Effector memory CD4-positive, alpha-beta T cell (primary cell): ENCODE data around the gene NMT2.

Experiments
- DNase-seq, 3 donors: peaks; one replicate each; pipeline ENCODE4 v3.0.0-alpha.2; 2020
- H3K27ac ChIP-seq: 2 replicates; pipeline ENCODE4 v1.7.0; 2013; ENCODE audit warnings: mild to moderate bottlenecking, low read length, moderate library complexity; ENCODE audit not compliant: insufficient read depth, poor library complexity, severe bottlenecking
- H3K27me3 ChIP-seq: replicated peaks from 2 replicates; pipeline ENCODE4 v1.7.0; 2013; ENCODE audit warnings: mild to moderate bottlenecking, low read length; ENCODE audit not compliant: insufficient read depth, control insufficient read depth, poor library complexity, severe bottlenecking
- H3K36me3 ChIP-seq: 2 replicates; pipeline ENCODE4 v1.7.0; 2013; ENCODE audit warnings: mild to moderate bottlenecking, low read length, moderate library complexity; ENCODE audit not compliant: control insufficient read depth, insufficient read depth
- H3K4me1 ChIP-seq: 2 replicates; pipeline ENCODE4 v1.7.0; 2013; ENCODE audit warnings: low read length, mild to moderate bottlenecking; ENCODE audit not compliant: control insufficient read depth, insufficient read depth, poor library complexity, severe bottlenecking
- H3K4me3 ChIP-seq: 2 replicates; pipeline ENCODE4 v1.7.0; 2013; ENCODE audit warnings: low read length, low read depth, mild to moderate bottlenecking; ENCODE audit not compliant: insufficient read depth, poor library complexity, severe bottlenecking
- H3K9me3 ChIP-seq: 2 replicates; pipeline ENCODE4 v1.7.0; 2013; ENCODE audit warnings: mild to moderate bottlenecking, low read length, moderate library complexity; ENCODE audit not compliant: control insufficient read depth

Gene NMT2

DNA sequence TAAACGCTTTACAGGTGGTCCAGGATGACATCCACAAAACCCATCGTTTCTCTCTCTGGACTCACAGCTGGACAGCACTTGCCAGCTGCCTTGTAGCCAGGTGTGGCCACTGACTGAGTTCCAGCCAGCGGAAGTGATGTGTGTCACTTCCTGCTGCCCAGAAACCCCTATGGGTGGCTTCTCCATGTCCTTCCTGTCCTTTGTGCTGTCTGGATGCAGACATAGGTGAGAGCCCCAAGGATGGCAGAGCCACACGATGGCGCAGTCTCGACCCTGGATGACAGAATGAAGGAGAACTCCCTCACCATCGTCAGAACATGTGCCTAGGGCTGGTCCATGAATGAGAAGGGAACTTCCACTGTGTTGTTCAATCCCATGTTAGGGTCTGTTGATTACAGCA lies 22.1 kb downstream of the NMT2 start:
- Histone ChIP-seq H3K9me3 (no peaks in the 10 kb centered on the region), H3K27ac (no peak overlapping the region), H3K4me3 (no peak overlapping the region), H3K36me3 (no peaks in the 10 kb centered on the region), H3K27me3 (no peaks in the 10 kb centered on the region), H3K4me1 (peaks cover 10% of the 10 kb centered on the region)
- DNase-seq, result no peak

DNA sequence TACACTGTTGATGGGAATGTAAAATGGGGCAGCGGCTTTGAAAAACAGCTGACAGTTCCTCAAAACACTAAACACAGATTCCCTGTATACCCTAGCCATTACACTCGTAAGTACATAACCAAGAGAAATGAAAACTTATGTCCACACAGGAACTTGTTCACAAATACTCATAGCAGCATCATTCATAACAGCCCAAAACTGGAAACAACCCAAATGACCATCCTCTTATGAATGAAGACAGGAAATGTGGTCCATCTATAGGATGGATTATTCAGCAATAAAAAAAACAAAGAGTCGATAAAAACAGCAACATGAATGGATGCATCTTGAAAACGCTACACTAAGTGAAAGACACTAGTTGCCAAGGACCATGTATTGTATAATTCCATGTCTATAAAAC lies 23.7 kb downstream of the NMT2 start:
- no peaks in the 10 kb centered on the region for H3K9me3 ChIP-seq
- DNase-seq, result no peak
- H3K4me3 ChIP-seq, result no peak overlapping the region
- H3K27me3 ChIP-seq, result no peaks in the 10 kb centered on the region
- H3K36me3 ChIP-seq, result peaks cover 6% of the 10 kb centered on the region
- no peak overlapping the region for H3K27ac ChIP-seq
- H3K4me1 ChIP-seq, result peaks cover 10% of the 10 kb centered on the region

DNA sequence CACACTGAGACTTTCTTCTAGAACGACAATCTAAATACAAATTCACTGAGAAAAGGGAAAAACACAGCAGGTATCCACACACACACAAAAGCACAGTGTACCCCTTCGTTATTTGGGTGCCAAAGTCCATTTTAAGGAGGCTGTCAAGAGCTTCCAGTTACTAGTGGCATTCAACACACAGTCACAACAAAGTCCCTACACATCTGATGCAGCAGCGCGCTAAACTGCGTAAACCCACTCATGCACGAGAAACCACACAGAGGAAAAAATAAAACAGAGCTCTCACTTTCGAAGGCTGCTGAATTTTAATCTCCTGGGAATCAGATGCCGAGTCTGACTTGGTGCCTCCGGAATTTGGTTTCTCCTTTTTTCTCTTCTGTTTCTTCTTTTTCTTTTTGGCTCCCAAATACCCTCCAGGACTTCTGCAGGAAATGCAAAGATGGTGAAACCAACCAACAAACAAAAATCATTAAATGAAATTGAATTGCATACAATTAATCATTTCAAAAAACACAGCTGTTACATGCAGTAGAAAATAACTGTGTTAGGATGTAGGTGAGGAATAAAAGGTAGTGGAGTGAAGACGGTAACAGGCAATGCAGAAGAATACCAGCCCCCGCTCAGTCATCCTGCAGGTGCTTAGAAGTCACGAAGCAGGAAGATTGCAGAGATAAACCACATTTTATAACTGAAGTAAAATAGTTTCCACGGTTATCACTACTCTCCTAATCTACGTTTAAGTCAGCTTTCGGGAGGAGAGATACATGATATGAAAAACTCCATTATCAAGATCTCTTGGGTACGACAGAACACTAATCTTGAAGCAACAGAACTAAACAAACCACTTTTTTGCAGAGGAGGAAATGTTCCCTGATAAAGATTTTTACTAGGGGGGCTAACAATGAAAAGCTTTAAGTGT lies 27.1 kb downstream of the NMT2 start:
- no peak for DNase-seq
- Histone ChIP-seq H3K9me3 (no peaks in the 10 kb centered on the region), H3K27ac (no peak overlapping the region), H3K4me1 (peaks cover 6% of the 10 kb centered on the region), H3K27me3 (no peaks in the 10 kb centered on the region), H3K36me3 (peaks cover 15% of the 10 kb centered on the region), H3K4me3 (no peak overlapping the region)

DNA sequence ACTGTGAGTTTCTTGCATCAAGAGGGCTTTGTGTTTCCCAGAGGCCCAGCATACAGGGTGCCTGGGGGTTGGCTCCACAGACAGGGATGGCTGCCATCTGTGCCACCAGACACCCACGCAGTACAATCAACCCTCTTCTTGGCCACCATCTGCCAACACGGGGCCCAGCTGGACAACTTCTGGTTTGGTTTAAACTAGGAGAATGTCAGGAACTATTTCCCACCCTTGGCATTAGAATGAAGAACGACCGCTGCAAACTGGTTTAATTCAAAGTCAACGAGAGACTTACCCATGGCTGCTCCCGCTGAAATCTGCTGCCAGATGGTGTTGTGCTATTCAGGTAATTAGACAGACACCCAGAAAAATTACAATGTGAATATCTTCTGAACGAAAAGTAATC lies 27.8 kb downstream of the NMT2 start:
- no peak for DNase-seq
- H3K4me3 ChIP-seq, result no peak overlapping the region
- H3K27me3 ChIP-seq, result no peaks in the 10 kb centered on the region
- no peaks in the 10 kb centered on the region for H3K9me3 ChIP-seq
- peaks cover 16% of the 10 kb centered on the region for H3K36me3 ChIP-seq
- H3K27ac ChIP-seq, result no peak overlapping the region
- H3K4me1 ChIP-seq, result peaks cover 6% of the 10 kb centered on the region

DNA sequence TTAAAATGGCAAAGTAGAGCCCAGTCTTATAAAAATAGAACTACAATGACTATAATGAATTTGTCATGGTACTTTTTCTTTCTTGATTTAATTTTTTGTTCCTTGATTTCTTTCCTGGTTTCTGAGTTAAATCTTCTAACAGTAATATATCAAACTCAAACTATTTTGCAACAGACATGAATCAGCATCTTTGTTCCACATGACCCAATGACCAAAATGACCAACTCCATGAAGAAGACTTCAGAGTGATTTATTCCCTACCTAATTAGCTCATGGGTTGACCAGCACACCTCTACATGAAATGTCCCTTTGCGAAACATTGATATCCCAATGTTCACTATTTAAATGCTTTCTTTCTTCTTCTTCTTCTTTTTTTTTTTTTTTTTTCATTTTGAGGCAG lies 30.9 kb downstream of the NMT2 start:
- Histone ChIP-seq H3K4me3 (no peak overlapping the region), H3K9me3 (no peaks in the 10 kb centered on the region), H3K27ac (no peak overlapping the region), H3K27me3 (no peaks in the 10 kb centered on the region), H3K36me3 (peaks cover 45% of the 10 kb centered on the region), H3K4me1 (peaks cover 6% of the 10 kb centered on the region)
- no peak for DNase-seq

DNA sequence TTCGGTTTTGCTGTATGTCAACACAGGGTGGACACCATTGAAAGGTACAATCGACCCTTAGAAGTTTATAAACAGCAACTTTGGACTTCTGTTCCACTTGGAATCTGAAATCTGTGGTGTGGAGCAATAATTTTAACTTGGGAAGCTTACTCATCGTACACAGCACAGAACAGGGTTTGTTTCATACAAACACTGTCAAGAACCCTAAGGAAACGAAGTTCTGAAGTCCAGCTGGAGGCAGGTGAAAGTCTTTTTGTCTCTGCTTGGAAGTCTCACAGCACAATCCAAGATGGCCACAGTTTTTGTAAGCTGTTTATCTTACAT lies 31.5 kb downstream of the NMT2 start:
- no peak for DNase-seq
- no peaks in the 10 kb centered on the region for H3K9me3 ChIP-seq
- no peaks in the 10 kb centered on the region for H3K27me3 ChIP-seq
- peaks cover 4% of the 10 kb centered on the region for H3K4me1 ChIP-seq
- no peak overlapping the region for H3K27ac ChIP-seq
- H3K36me3 ChIP-seq, result peaks cover 51% of the 10 kb centered on the region
- H3K4me3 ChIP-seq, result no peak overlapping the region

DNA sequence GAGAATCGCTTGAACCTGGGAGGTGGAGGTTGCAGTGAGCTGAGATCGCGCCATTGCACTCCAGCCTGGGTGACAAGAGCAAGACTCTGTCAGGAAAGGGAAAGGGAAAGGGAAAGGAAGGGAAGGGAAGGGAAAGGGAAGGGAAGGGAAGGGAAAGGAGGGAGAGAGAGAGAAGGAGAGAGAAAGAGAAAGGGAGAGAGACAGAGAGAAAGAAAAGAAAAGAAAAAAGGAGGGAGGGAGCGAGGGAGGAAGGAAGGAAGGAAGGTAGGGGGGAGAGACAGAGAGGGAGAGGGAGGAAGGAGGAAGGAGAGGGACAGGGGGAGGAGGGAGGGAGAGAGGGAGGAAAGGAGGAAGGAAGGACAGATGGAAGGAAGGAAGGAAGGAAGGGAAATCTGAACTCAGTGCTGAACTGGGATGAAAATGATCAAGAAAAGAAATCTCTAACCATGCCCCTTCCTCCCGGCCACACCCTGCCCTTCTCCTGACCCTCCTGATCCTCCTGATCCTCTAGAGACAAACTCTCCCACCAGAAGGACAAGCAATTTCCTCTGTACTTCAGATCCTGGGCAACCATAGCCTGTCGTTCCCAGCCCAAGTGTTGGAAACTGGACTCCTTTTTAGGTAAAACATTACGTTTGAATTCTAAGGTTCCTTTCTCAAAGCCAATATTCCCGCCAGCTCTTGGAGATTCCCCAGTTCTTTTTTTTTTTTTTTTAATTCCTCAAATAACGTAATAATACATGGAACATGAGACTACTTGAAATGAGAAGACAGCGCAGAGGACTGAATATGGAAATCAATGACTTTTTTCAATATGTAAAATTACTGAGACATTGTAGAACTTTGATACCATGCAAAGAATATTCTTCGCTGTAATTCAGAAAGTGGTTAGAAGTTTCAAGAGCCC lies 32.1 kb downstream of the NMT2 start:
- no peaks in the 10 kb centered on the region for H3K9me3 ChIP-seq
- H3K36me3 ChIP-seq, result peaks cover 57% of the 10 kb centered on the region
- no peaks in the 10 kb centered on the region for H3K27me3 ChIP-seq
- H3K4me1 ChIP-seq, result no peaks in the 10 kb centered on the region
- no peak for DNase-seq
- no peak overlapping the region for H3K27ac ChIP-seq
- no peak overlapping the region for H3K4me3 ChIP-seq

DNA sequence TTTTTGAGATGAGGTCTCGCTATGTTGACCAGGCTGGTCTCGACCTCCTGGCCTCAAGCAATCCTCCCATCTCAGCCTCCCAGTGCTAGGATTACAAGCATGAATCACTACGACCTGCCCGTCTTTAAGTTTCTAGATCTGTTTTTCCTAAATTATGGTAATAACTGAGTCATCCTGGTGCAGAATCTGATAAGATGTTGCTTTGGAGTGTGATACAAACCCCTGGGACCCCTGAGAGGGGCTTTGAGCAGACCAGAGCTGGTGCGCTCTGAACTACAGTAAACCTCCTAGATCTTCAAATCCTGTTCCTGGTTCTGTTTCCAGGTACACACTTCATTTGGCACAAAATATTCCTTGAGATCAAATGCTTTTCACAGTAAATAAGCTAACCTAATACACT lies 37.2 kb downstream of the NMT2 start:
- Histone ChIP-seq H3K4me3 (no peak overlapping the region), H3K4me1 (no peaks in the 10 kb centered on the region), H3K27me3 (no peaks in the 10 kb centered on the region), H3K27ac (no peak overlapping the region), H3K9me3 (no peaks in the 10 kb centered on the region), H3K36me3 (peaks cover 64% of the 10 kb centered on the region)
- no peak for DNase-seq

DNA sequence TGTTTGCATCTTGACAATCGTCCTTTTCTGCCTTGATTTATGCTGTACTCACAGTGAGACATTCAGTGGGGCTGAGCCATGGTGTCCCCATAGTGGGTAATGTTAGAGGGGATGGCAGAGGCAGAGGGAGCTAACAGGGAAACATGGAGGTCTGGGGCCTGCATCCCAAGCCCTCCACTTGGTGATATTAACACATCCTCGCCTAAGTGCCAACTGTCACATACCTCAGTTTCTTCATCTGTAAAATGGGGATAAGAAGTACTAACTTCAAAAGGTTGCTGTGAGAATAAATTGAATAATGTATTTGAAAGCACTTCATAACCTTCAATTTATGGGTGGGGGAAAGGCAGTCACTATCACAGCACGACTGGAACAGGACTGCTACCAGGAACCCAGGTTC lies 43.6 kb downstream of the NMT2 start:
- no peaks in the 10 kb centered on the region for H3K27me3 ChIP-seq
- H3K4me1 ChIP-seq, result no peaks in the 10 kb centered on the region
- H3K9me3 ChIP-seq, result no peaks in the 10 kb centered on the region
- no peak for DNase-seq
- H3K27ac ChIP-seq, result no peak overlapping the region
- H3K4me3 ChIP-seq, result no peak overlapping the region
- H3K36me3 ChIP-seq, result peaks cover 26% of the 10 kb centered on the region

DNA sequence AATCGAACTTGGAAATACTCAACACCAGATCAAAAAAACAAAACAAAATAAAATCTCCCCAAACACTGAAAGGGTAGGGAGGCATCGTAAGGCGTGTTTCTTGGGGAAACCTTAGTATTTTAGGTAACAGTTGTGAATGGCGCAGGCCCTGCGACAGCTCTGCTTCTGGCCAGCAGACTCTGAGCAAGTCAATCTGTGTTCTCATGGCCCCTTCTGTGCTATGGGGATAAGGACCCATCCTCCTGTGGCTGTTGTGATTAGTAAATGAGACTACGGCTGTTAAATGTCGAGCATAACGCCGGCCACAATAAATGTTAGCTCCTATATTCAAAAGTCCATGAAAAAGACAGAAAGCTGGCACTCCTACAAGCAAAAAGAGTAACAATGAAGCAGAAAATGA lies 44.3 kb downstream of the NMT2 start:
- Histone ChIP-seq H3K4me1 (no peaks in the 10 kb centered on the region), H3K27me3 (no peaks in the 10 kb centered on the region), H3K9me3 (no peaks in the 10 kb centered on the region), H3K27ac (no peak overlapping the region), H3K36me3 (peaks cover 29% of the 10 kb centered on the region), H3K4me3 (no peak overlapping the region)
- DNase-seq, result no peak
